LHCN-M2 (cell line): ENCODE data around the gene THSD8. TPM values are rescaled to one million over a fixed set of nuclear protein-coding genes. Genes with fewer than 3 reads are reported as not detected.

Experiments
- DNase-seq: peaks from one replicate; pipeline ENCODE4 v3.0.0-alpha.2; 2012; ENCODE audit warnings: low read depth
- polyA plus RNA-seq: library from polyadenylated mRNA; unstranded; fragments of >200 nt; gene quantifications from one replicate; pipeline ENCODE4 v1.2.1, GENCODE V29; 2012; ENCODE audit warnings: missing spikeins
- total RNA-seq: library from RNA; depleted of rRNA; stranded (reverse); fragments of >200 nt; gene quantifications from 2 replicates; pipeline ENCODE4 v1.2.3, GENCODE V29; 2014; rRNA removed

THSD8 gene
- total RNA-seq, result not detected in 2 replicates
- polyA plus RNA-seq, result 22.8 TPM

- DNase-seq, result peak; percentile 51
Measured at GRCh38 chr19:12801466-12802266, at the start of gene THSD8, which contains the start of gene PRDX2. Gene THSD8, plus strand, starts transcription at chr19:12802069. Its CDS starts 3 bp downstream, at chr19:12802072. Gene PRDX2, minus strand, starts transcription at chr19:12801800. Its CDS starts 539 bp downstream, at chr19:12801261.

GRCh38 chr19:12754465-12755196 lies 47.2 kb upstream of the THSD8 start:
- DNase-seq, result no peak

- no peak for DNase-seq
Measured at GRCh38 chr19:12756150-12756883, 45.6 kb upstream of the THSD8 start.

GRCh38 chr19:12757544-12758274 lies 44.2 kb upstream of the THSD8 start:
- peak; percentile 83 for DNase-seq

- DNase-seq, result no peak
Measured at GRCh38 chr19:12759686-12760085, 42.2 kb upstream of the THSD8 start.

GRCh38 chr19:12763100-12763499 lies 38.8 kb upstream of the THSD8 start:
- no peak for DNase-seq

GRCh38 chr19:12764698-12765097 lies 37.2 kb upstream of the THSD8 start:
- no peak for DNase-seq

- DNase-seq, result peak; percentile 78
Measured at GRCh38 chr19:12766051-12766521, 35.8 kb upstream of the THSD8 start.

- DNase-seq, result no peak
Measured at GRCh38 chr19:12767150-12767549, 34.7 kb upstream of the THSD8 start.

GRCh38 chr19:12767666-12768065 lies 34.2 kb upstream of the THSD8 start:
- DNase-seq, result no peak

- DNase-seq, result no peak
Measured at GRCh38 chr19:12769689-12770088, 32.2 kb upstream of the THSD8 start.

GRCh38 chr19:12770922-12771321 lies 30.9 kb upstream of the THSD8 start:
- no peak for DNase-seq

GRCh38 chr19:12772323-12772722 lies 29.5 kb upstream of the THSD8 start:
- no peak for DNase-seq

GRCh38 chr19:12773571-12773970 lies 28.3 kb upstream of the THSD8 start:
- DNase-seq, result peak; percentile 75

GRCh38 chr19:12774588-12775555 lies 27.0 kb upstream of the THSD8 start, which contains the start of gene HOOK2:
Gene HOOK2, minus strand, starts transcription at chr19:12775552. Its CDS starts 103 bp downstream, at chr19:12775449.
- DNase-seq, result no peak

GRCh38 chr19:12777217-12778016 lies 24.5 kb upstream of the THSD8 start:
- DNase-seq, result peak; percentile 73

GRCh38 chr19:12778017-12778904 lies 23.6 kb upstream of the THSD8 start:
- peak; percentile 84 for DNase-seq

GRCh38 chr19:12778905-12779161 lies 23.0 kb upstream of the THSD8 start:
- DNase-seq, result no peak
